HPDE6-E6E7 (cell line): ENCODE results near the gene IRF7.

ENCODE experiments used
- DNase-seq: peaks from one replicate; pipeline ENCODE4 v3.0.0; 2011; ENCODE audit warnings: missing footprints; ENCODE audit errors: extremely low spot score

IRF7 gene

GRCh38 chr11:640021-640706 lies 24.4 kb upstream of the IRF7 start:
- no peak for DNase-seq

DNA sequence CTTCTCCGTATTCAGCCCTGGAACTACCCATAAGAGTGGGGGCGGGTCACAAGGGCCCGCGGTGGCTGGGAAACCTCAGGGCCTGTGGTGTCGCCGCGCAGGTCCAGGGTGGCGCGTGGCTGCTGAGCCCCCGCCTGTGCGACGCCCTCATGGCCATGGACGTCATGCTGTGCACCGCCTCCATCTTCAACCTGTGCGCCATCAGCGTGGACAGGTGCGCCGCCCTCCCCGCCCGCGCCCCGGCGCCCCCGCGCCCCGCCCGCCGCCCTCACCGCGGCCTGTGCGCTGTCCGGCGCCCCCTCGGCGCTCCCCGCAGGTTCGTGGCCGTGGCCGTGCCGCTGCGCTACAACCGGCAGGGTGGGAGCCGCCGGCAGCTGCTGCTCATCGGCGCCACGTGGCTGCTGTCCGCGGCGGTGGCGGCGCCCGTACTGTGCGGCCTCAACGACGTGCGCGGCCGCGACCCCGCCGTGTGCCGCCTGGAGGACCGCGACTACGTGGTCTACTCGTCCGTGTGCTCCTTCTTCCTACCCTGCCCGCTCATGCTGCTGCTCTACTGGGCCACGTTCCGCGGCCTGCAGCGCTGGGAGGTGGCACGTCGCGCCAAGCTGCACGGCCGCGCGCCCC lies 23.7 kb upstream of the IRF7 start:
- no peak for DNase-seq

DNA sequence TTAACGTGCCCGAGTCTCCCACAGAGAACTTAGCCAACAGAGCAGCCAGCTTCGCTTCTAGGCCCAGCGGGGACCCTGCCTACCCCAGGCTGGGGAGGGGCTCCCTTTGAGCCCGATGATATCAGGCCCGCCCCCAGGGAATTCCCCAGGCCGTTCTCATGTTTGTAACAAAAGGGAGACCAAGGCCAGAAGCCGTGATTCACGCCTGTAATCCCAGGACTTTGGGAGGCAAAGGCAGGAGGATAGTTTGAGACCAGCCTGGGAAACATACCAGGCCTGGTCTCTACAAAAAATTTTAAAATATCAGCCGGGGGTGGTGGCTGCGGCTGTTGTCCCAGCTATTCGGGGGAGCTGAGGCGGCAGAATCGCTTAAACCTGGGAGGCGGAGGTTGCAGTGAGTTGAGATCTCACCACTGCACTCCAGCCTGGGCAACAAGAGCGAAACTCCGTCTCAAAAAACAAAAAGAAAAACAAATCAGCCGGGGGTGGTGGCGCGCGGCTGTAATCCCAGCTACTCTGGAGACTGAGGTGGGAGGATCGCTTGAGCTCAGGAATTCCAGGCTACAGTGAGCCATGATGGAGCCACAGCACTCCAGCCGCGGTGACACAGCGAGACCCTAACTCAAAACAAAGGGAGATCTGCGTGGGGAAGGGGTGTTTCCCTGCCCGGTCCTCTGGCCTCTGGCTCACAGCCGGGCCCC lies 23.0 kb upstream of the IRF7 start:
- DNase-seq = no peak

DNA sequence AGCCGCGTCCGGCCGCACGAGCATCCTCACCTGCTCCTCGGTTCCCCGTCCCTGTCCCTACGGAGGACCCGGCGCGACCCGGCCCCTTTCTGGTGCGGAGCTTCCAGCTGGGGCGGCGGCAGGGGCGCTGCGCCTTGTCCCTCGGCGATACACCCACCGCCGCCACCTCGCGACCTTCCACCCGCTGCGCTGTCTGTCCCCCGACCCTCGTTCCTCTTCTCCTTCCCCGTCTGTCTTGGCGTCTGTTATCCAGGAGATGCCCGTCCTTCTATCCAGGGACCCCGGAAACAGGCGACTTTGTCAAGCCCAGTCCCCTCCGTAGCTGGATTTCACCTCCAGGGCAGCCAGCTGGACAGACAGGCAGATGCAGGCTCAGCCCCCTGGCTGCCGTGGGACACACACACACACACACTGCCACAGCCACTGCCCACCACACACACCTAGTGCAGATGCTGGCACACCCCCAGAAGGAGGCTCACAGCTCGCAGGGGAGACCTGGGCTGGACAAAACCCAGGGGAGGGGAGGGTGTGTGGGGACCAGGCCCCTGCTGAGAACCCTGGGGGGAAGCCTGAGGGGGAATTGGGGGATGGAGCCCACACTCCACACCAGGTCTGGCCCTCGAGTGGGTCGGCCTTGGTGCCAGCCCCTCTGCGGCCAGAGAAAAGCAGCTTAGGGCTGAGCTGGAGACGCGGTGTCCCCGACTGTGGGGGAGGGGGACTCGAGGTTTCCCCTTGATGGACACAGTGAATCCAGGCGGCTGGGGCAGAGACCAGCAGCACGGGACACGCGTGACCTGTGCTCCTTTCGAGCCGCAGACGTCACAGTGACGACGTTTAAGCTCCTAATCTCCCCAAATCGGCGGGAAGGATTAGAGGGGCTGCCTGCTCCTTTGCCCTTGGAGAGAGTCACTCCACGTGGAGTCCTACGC lies 22.1 kb upstream of the IRF7 start:
- no peak for DNase-seq

GRCh38 chr11:637333-637592 lies 21.5 kb upstream of the IRF7 start:
- DNase-seq = no peak

GRCh38 chr11:636511-637332 lies 21.0 kb upstream of the IRF7 start, which contains the start of gene DRD4:
TSS of gene DRD4 (plus strand) at chr11:637269. CDS start at chr11:637305, 36 bp downstream.
- DNase-seq = no peak

- DNase-seq = no peak
Observed at GRCh38 chr11:635945-636510, 20.3 kb upstream of the IRF7 start.

- no peak for DNase-seq
Observed at GRCh38 chr11:630871-631270, 15.1 kb upstream of the IRF7 start.

GRCh38 chr11:629237-629583 lies 13.5 kb upstream of the IRF7 start:
- no peak for DNase-seq

- DNase-seq = no peak
Observed at GRCh38 chr11:628056-628455, 12.3 kb upstream of the IRF7 start.

GRCh38 chr11:627308-627576 lies 11.5 kb upstream of the IRF7 start:
- no peak for DNase-seq

DNA sequence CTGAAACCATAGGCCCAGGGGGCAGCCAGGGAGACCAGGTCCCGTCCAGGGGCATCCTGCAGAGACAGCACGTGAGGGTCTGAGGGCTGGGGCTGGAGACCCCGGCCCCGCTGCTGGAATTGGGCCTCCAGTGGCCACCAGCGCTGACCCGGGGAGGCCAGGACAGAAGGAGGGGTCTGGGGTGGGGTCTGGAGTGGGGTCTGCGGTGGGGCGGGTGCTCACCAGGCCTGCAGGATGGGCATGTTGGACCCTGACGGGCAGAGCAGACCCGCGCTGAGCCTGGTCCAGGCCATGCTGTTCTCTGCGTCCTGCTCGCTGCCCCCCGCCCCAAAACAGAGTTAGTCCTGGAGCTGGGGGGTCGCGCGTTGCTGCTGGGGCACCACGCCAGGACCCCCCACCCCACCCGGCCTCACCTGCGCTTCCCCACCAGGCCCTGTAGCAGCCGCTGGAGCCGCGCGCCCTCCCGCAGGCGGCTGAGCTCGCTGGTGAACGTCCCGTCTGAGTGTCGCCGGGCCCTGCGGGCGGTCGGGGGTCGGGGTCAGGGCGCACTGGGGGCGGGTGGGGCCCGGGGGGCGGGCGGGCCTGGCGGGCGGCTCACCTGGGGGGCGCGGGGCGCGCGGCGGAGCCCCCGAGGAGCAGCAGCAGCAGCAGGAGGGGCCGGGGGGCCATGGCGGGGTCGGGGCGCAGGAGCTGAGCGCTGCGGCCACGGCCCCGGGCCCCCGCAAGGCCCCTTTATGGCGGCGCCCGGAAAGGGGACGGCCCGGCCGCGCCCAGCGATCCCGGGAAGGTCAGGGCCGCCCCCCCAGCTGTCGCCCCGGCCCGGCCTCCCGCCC lies 10.9 kb upstream of the IRF7 start, which contains the start of gene SCT:
TSS of gene SCT (minus strand) at position 707 of the 833 bp plus-strand sequence. CDS start at position 669, 38 bp downstream.
- DNase-seq = no peak

- no peak for DNase-seq
Observed at GRCh38 chr11:625636-626268, 10.0 kb upstream of the IRF7 start.

GRCh38 chr11:624705-625635 lies 9.2 kb upstream of the IRF7 start, which contains the start of gene CDHR5:
TSS of gene CDHR5 (minus strand) at chr11:624955. CDS start at chr11:624902, 53 bp downstream.
- DNase-seq = no peak

DNA sequence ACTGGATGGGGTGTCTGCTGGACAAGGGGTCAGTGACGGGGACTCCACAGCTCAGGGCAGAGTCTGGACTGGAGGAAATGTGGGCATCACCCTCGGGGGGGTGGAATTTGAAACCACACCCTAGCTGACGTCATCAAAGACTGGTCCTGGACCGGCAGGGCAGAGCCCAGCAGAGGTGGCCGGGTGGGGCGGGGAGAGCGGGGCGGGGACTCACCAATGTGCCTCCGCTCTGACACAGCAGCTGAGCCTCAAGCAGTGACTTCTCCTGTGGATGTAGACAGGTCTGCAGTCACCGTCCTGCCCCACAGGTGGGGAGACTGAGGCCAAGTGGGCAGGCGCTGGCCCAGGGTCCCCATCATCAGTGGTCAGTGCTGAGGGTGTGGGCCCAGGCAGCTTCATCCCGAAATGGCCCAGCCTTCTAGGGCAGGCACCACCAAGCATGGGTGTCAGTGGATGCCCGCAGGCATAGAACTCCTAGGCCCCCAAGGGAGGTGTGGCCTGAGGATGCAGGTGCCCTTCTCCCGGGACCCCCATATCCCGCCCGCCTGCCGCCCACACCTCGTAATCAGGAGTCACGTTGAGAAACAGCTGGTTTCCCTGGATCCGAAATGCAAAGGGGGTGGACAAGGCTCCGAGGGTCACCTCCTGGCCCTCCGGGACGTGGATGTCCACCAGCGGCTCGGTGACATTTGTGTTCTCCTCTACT lies 8.4 kb upstream of the IRF7 start:
- DNase-seq = peak; percentile 48

DNA sequence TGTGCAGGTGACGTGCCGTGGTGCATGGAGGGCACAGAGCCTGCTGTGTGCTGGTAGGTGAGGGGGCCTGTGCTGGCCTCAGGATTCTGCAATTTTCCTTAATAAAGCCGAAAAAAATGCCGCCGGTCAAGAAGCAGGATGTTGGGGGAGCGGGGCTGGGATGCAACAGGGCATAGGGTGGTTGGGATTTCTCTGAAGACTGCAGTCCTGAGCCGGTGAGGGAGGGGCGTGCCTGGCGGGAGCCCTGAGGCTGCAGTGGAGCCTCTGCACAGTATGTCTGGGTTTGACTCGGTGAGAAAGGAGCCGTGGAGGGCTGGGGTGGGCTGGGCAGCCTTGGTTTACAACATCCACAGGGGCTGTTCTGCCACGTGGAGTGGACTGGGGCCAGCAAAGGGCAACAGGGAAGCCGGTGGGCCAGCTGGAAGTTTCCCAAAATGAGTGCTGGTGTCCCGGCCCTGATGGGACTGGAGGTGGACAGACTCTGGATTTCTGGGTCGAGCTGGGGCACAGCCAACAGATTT lies 7.7 kb upstream of the IRF7 start:
- no peak for DNase-seq

DNA sequence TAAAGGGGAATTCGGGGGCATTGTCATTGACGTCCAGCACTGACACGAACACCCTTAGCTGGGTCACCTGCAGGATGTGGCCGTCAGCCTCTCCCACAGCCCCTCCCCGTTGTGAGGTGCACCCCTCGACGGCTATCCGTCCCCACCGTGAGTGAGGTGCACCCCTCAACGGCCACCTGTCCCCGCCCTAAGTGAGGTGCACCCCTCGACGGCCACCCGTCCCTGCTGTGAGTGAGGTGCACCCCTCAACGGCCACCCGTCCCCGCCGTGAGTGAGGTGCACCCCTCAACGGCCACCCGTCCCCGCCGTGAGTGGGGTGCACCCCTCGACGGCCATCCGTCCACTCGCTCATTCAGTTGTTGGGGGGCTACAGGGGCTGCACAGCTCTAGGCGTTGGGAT lies 6.1 kb upstream of the IRF7 start:
- no peak for DNase-seq
